Effector memory CD4-positive, alpha-beta T cell (primary cell): ENCODE measurements around the gene COL15A1.
"Not testable (repeated sequence)": the region's sequence is repeated elsewhere in the genome, so short reads cannot be mapped to it uniquely, and the experiment has no call there.

Experiments used
- DNase-seq, 3 donors: peaks; one replicate each; pipeline ENCODE4 v3.0.0-alpha.2; 2020
- H3K27ac ChIP-seq: 2 replicates; pipeline ENCODE4 v1.7.0; 2013; ENCODE audit warnings: mild to moderate bottlenecking, low read length, moderate library complexity; ENCODE audit not compliant: insufficient read depth, poor library complexity, severe bottlenecking
- H3K27me3 ChIP-seq: replicated peaks from 2 replicates; pipeline ENCODE4 v1.7.0; 2013; ENCODE audit warnings: mild to moderate bottlenecking, low read length; ENCODE audit not compliant: insufficient read depth, control insufficient read depth, poor library complexity, severe bottlenecking
- H3K36me3 ChIP-seq: 2 replicates; pipeline ENCODE4 v1.7.0; 2013; ENCODE audit warnings: mild to moderate bottlenecking, low read length, moderate library complexity; ENCODE audit not compliant: control insufficient read depth, insufficient read depth
- H3K4me1 ChIP-seq: 2 replicates; pipeline ENCODE4 v1.7.0; 2013; ENCODE audit warnings: low read length, mild to moderate bottlenecking; ENCODE audit not compliant: control insufficient read depth, insufficient read depth, poor library complexity, severe bottlenecking
- H3K4me3 ChIP-seq: 2 replicates; pipeline ENCODE4 v1.7.0; 2013; ENCODE audit warnings: low read length, low read depth, mild to moderate bottlenecking; ENCODE audit not compliant: insufficient read depth, poor library complexity, severe bottlenecking
- H3K9me3 ChIP-seq: 2 replicates; pipeline ENCODE4 v1.7.0; 2013; ENCODE audit warnings: mild to moderate bottlenecking, low read length, moderate library complexity; ENCODE audit not compliant: control insufficient read depth

COL15A1 gene

DNA sequence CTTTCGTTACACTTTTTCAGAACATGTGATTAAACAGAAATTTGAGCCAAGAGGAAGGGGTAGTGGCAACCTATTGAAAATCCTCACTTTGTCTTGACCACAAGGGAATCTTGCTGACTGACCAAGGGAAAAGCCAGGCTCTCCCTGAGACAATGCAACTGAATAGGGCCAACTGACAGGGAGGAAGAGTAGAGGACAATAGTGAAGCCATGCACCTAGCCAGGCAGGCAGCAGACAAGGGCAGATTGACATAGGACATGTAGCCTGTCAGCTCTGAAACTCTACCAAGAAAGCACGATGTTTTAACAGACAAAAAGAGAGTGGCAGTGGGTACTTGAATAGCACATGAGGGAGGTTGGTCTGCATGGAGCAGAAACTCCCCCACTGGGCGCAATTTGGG, 152.7 kb downstream of the COL15A1 start:
- peaks cover 16% of the 10 kb centered on the region for H3K4me1 ChIP-seq
- no peaks in the 10 kb centered on the region for H3K36me3 ChIP-seq
- no peak overlapping the region for H3K27ac ChIP-seq
- no peaks in the 10 kb centered on the region for H3K9me3 ChIP-seq
- no peak overlapping the region for H3K4me3 ChIP-seq
- no peaks in the 10 kb centered on the region for H3K27me3 ChIP-seq
- no peak for DNase-seq

- H3K27ac ChIP-seq, H3K4me3 ChIP-seq, H3K36me3 ChIP-seq, H3K27me3 ChIP-seq, H3K4me1 ChIP-seq, H3K9me3 ChIP-seq, DNase-seq: not testable (repeated sequence)
These were observed 156.3 kb downstream of the COL15A1 start for GRCh38 chr9:99099806-99100585.

DNA sequence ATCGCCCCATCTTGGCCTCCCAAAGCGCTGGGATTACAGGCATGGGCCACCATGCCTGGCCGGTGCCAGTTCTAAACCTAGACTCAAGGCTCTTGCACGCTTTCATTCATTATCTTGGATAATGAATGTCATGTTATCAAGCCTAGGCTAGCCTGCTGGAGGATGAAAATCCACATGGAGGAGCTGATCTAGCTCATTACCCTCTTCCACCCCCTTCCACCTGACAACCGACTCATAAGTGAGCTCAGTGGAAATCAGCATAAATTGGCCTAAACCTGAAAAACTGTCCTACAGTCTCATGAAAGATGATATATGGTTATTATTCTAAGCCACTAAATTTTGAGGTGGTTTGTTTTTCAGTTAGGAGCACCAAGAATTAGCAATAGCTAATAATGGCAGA, 157.6 kb downstream of the COL15A1 start:
- DNase-seq: no peak

DNA sequence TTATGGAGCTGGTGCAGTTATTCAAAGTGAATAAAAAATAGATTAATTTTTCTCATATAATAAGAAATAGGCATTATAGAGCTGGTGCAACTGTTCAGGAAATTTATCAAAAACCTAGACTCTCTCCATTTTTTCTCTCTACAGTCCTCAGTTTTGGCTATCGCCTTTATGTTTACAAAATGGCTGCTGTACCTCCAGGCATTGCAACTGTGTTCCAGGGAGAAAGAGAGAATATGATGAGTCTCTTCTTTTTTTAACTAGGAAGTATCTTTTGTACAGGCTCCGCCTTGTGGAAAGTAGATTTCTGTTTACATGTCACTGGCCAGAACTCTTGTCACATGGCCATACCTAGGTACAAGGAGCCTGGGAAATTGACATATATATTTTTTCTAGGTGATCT, 158.1 kb downstream of the COL15A1 start:
- H3K27ac ChIP-seq: no peak overlapping the region
- no peaks in the 10 kb centered on the region for H3K36me3 ChIP-seq
- peaks cover 14% of the 10 kb centered on the region for H3K4me1 ChIP-seq
- no peak overlapping the region for H3K4me3 ChIP-seq
- H3K27me3 ChIP-seq: no peaks in the 10 kb centered on the region
- DNase-seq: no peak
- H3K9me3 ChIP-seq: no peaks in the 10 kb centered on the region

More for the DNA sequence above, 157.6 kb downstream of the COL15A1 start:
- Histone ChIP-seq H3K36me3 (no peaks in the 10 kb centered on the region), H3K27me3 (no peaks in the 10 kb centered on the region), H3K27ac (no peak overlapping the region), H3K4me3 (no peak overlapping the region), H3K9me3 (no peaks in the 10 kb centered on the region), H3K4me1 (peaks cover 9% of the 10 kb centered on the region)

GRCh38 chr9:99103054-99103895, 159.6 kb downstream of the COL15A1 start:
- no peak overlapping the region for H3K4me3 ChIP-seq
- DNase-seq: no peak
- H3K9me3 ChIP-seq: no peaks in the 10 kb centered on the region
- no peak overlapping the region for H3K27ac ChIP-seq
- H3K36me3 ChIP-seq: no peaks in the 10 kb centered on the region
- H3K4me1 ChIP-seq: peaks cover 25% of the 10 kb centered on the region
- H3K27me3 ChIP-seq: no peaks in the 10 kb centered on the region

GRCh38 chr9:99103901-99104458, 160.3 kb downstream of the COL15A1 start:
- no peaks in the 10 kb centered on the region for H3K9me3 ChIP-seq
- peaks cover 31% of the 10 kb centered on the region for H3K4me1 ChIP-seq
- peak overlapping the region; percentile 49 for H3K4me3 ChIP-seq
- H3K36me3 ChIP-seq: no peaks in the 10 kb centered on the region
- H3K27me3 ChIP-seq: no peaks in the 10 kb centered on the region
- H3K27ac ChIP-seq: peak overlapping the region; percentile 65
- no peak for DNase-seq

DNA sequence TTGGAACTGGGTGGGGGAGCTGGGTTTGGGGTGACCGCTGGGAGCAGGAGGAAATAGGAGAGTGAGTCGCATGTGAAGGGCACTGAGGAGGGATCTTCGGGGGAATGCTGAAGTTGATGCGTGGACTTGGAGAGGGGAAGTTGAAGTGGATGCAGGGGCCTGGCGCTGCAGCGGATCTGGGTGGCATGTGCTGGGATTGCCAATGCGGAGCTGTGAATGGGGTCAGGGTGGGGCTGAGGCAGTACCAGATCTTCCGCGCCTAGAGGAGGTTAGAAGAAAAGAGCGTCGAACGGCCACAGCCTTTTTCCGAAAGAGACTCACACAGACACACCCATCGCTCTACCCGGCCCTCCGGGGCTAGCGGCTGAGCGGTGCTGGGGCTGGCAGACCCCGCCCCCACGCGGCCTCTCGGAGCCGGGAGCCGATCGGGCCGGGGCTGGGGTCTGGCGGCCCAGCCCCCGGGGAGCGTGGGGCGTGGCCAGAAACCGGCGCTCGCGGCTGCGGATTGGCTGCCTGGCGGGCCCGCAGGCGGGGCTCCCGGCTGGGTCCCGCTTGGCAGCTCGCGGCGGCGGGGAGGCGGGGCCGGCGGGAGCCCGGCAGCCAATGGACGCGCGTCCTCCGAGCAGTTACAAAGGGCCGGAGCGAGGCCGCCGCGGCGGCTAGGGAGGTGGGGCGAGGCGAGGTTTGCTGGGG, 160.9 kb downstream of the COL15A1 start, which contains the start of gene TGFBR1:
TSS of gene TGFBR1 (plus strand) at position 655 of the 693 bp plus-strand sequence. CDS start 93 bp downstream, outside the sequence.
- H3K9me3 ChIP-seq: no peaks in the 10 kb centered on the region

GRCh38 chr9:99105152-99106043, 161.7 kb downstream of the COL15A1 start:
- Histone ChIP-seq H3K4me1 (peaks cover 31% of the 10 kb centered on the region), H3K27me3 (no peaks in the 10 kb centered on the region)
- peak; percentile 15 to 26 (median 23) for DNase-seq

More for the DNA sequence above, 160.9 kb downstream of the COL15A1 start, which contains the start of gene TGFBR1:
- Histone ChIP-seq H3K36me3 (no peaks in the 10 kb centered on the region), H3K4me3 (peak within 1 kb of the TSS; percentile 71), H3K4me1 (peaks cover 31% of the 10 kb centered on the region), H3K27ac (peak within 1 kb of the TSS; percentile 65), H3K27me3 (no peaks in the 10 kb centered on the region)
- peak; percentile 88 to 92 (median 90) for DNase-seq

DNA sequence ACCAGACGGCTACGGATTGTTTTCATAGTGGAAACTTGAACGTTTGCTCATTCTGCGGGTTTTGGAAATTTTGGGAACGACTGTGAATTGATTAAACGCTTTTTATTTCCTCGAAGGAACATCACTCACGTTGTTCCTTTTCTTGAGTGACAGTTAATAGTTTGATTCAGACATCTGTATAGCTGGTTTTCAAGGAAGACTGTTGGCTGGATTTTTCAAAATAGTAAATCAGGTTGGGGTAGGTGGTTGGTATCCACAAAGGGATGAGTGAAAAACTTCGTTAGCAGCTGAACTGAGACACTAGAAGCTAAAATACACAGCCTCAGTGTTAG, 162.3 kb downstream of the COL15A1 start:
- Histone ChIP-seq H3K27ac (peak overlapping the region; percentile 47), H3K9me3 (no peaks in the 10 kb centered on the region), H3K27me3 (no peaks in the 10 kb centered on the region), H3K36me3 (no peaks in the 10 kb centered on the region), H3K4me3 (peak overlapping the region; percentile 71), H3K4me1 (peaks cover 31% of the 10 kb centered on the region)
- no peak for DNase-seq

More at GRCh38 chr9:99105152-99106043, 161.7 kb downstream of the COL15A1 start:
- Histone ChIP-seq H3K4me3 (peak overlapping the region; percentile 71), H3K36me3 (no peaks in the 10 kb centered on the region), H3K9me3 (no peaks in the 10 kb centered on the region), H3K27ac (peak overlapping the region; percentile 47)
